ENCODE measurements around the gene HSF5.
A peak's percentile ranks its signal among the peaks of the same experiment; 100 is the strongest.

HSF5 gene

GRCh38 chr17:58417300-58418092, 70.7 kb downstream of the HSF5 start, which contains the start of gene RNF43:
RNF43 (minus strand) TSS chr17:58417534; CDS start chr17:58415577, 1,957 bp downstream.
- no peak within 1 kb of the TSS for H3K4me3 ChIP-seq (ENCODE audit: low read depth, low read length)
- peak; percentile 65; the same call in 1 of the 2 replicates for TF ChIP-seq MAX (IDR thresholded peaks at IDR 0.05; ENCODE audit: low read depth, low read length)
- TF ChIP-seq POLR2A (IDR thresholded peaks at IDR 0.05; ENCODE audit: extremely low read depth, insufficient read length) = no peak
- peak; percentile 89 for TF ChIP-seq CTCF (IDR thresholded peaks at IDR 0.05; ENCODE audit: low read depth, low read length)
- peak; percentile 43; the same call in 1 of the 2 replicates for TF ChIP-seq MYC (IDR thresholded peaks at IDR 0.05; ENCODE audit: low read depth, low read length)
- peak; percentile 86 for DNase-seq (ENCODE audit: low read depth)

- DNase-seq (ENCODE audit: low read depth) = no peak
- TF ChIP-seq MYC (IDR thresholded peaks at IDR 0.05; ENCODE audit: low read depth, low read length) (no peak), CTCF (IDR thresholded peaks at IDR 0.05; ENCODE audit: low read depth, low read length) (no peak), MAX (IDR thresholded peaks at IDR 0.05; ENCODE audit: low read depth, low read length) (no peak), POLR2A (IDR thresholded peaks at IDR 0.05; ENCODE audit: extremely low read depth, insufficient read length) (no peak)
- H3K4me3 ChIP-seq (ENCODE audit: low read depth, low read length) = no peak overlapping the region
These were observed 71.3 kb downstream of the HSF5 start for GRCh38 chr17:58416937-58417299.

- H3K4me3 ChIP-seq (ENCODE audit: low read depth, low read length) = no peak overlapping the region
- DNase-seq (ENCODE audit: low read depth) = no peak
- no peak for TF ChIP-seq POLR2A (IDR thresholded peaks at IDR 0.05; ENCODE audit: extremely low read depth, insufficient read length)
- no peak for TF ChIP-seq CTCF (IDR thresholded peaks at IDR 0.05; ENCODE audit: low read depth, low read length)
- no peak for TF ChIP-seq MYC (IDR thresholded peaks at IDR 0.05; ENCODE audit: low read depth, low read length)
- TF ChIP-seq MAX (IDR thresholded peaks at IDR 0.05; ENCODE audit: low read depth, low read length) = no peak
These were observed 71.8 kb downstream of the HSF5 start for GRCh38 chr17:58416396-58416795.

- no peak overlapping the region for H3K4me3 ChIP-seq (ENCODE audit: low read depth, low read length)
- no peak for DNase-seq (ENCODE audit: low read depth)
- no peak for TF ChIP-seq MAX (IDR thresholded peaks at IDR 0.05; ENCODE audit: low read depth, low read length)
- TF ChIP-seq MYC (IDR thresholded peaks at IDR 0.05; ENCODE audit: low read depth, low read length) = no peak
- TF ChIP-seq CTCF (IDR thresholded peaks at IDR 0.05; ENCODE audit: low read depth, low read length) = no peak
- TF ChIP-seq POLR2A (IDR thresholded peaks at IDR 0.05; ENCODE audit: extremely low read depth, insufficient read length) = no peak
These were observed 72.7 kb downstream of the HSF5 start for GRCh38 chr17:58415371-58416055.

- no peak for DNase-seq (ENCODE audit: low read depth)
- no peak for TF ChIP-seq CTCF (IDR thresholded peaks at IDR 0.05; ENCODE audit: low read depth, low read length)
- no peak for TF ChIP-seq MAX (IDR thresholded peaks at IDR 0.05; ENCODE audit: low read depth, low read length)
- TF ChIP-seq MYC (IDR thresholded peaks at IDR 0.05; ENCODE audit: low read depth, low read length) = no peak
- no peak for TF ChIP-seq POLR2A (IDR thresholded peaks at IDR 0.05; ENCODE audit: extremely low read depth, insufficient read length)
- no peak overlapping the region for H3K4me3 ChIP-seq (ENCODE audit: low read depth, low read length)
These were observed 73.6 kb downstream of the HSF5 start for GRCh38 chr17:58414596-58414997.

Measured in NB4 (cell line).